ENCODE results near the gene SEMA7A.
"Not testable (repeated sequence)": the region's sequence is repeated elsewhere in the genome, so short reads cannot be mapped to it uniquely, and the experiment has no call there.

Gene SEMA7A

DNA sequence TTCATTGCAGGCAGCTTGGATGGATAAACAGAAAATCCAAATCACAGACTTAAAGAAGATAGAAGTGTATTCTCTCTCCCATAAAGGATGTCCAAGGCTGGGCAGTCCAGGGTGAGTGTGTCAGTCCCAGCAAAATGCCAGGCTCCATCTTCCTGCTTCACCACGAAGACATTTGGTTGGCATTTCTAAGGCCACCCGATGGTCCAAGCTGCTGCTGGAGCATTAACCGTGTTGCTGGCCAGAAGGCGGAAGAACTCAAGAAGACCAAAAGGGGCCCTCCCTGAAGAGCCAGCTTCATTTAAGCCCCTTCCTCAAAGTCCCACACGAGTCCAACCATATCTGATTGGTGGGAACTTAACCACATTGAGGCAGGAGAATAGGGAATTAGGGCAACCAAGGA, 63.3 kb downstream of the SEMA7A start:
- Mint-ChIP-seq H3K27ac (no peak overlapping the region), H3K36me3 (no peaks in the 10 kb centered on the region), H3K27me3 (peaks cover 35 to 59% of the 10 kb centered on the region in 2 donors), H3K9me3 (no peaks in the 10 kb centered on the region), H3K4me3 (no peak overlapping the region), H3K4me1 (peaks cover 8 to 28% of the 10 kb centered on the region in 2 donors)
- no peak for ATAC-seq (replicated peaks)
- no peak for DNase-seq

DNA sequence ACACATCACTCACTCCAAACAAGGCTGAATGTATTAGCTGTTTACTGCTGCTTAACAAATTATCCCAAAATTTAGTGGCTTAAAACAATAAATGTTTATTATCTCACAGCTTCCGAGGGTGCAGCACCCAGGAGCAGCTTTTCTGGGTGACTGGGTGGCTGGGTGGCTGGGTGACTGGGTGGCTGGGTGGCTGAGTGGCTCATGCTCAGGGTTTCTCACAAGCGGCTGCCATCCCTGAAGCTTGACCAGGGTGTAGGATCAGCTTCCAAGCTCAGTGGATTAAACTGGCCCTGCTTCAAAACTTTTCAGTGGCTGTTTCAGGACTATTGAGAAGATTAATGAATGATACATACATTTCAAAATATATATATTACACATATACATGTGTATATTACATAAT, 64.0 kb downstream of the SEMA7A start:
- H3K27me3 Mint-ChIP-seq, result peaks cover 42 to 66% of the 10 kb centered on the region in 2 donors
- peaks cover 10 to 25% of the 10 kb centered on the region in 2 donors for H3K4me1 Mint-ChIP-seq
- no peaks in the 10 kb centered on the region for H3K9me3 Mint-ChIP-seq
- H3K27ac Mint-ChIP-seq, result no peak overlapping the region
- ATAC-seq (replicated peaks) (no peak), DNase-seq (no peak)
- no peaks in the 10 kb centered on the region for H3K36me3 Mint-ChIP-seq
- no peak overlapping the region for H3K4me3 Mint-ChIP-seq

DNA sequence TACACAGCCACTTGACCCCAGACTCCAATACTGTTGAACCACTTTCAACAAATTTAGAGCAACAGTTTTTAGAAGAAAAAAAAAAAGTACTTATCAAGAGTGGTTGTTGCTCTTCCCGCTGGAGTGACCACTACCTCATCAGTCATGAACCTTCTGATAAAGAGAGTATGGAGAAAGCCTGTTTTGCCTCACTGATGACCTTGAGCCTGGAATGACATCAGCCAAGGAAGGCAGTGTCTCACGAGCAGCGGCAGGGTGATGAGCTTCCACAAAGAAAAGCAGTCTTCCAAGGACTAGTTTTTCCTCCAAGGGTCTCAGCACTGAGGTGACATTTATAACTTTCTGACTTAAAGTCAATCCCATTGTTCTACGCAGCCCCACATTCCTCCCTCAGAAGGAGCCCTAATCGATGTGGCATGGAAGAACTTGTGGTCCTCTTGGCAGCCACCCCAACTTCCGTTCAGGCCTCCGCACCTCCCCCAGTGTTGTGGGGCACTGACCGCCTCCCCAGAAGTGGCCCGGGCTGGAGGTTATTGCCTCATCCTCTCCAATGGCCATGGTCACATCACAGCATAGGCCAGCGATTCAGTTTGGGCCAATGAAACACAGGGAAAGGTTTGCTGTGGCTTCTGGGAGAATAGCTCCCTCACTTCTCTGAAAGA, 64.5 kb downstream of the SEMA7A start:
- ATAC-seq (replicated peaks) (no peak), DNase-seq (no peak)
- no peaks in the 10 kb centered on the region for H3K9me3 Mint-ChIP-seq
- no peak overlapping the region for H3K4me3 Mint-ChIP-seq
- H3K27me3 Mint-ChIP-seq, result peaks cover 47 to 72% of the 10 kb centered on the region in 2 donors
- no peaks in the 10 kb centered on the region for H3K36me3 Mint-ChIP-seq
- H3K27ac Mint-ChIP-seq, result no peak overlapping the region
- peaks cover 8 to 19% of the 10 kb centered on the region in 2 donors for H3K4me1 Mint-ChIP-seq

DNA sequence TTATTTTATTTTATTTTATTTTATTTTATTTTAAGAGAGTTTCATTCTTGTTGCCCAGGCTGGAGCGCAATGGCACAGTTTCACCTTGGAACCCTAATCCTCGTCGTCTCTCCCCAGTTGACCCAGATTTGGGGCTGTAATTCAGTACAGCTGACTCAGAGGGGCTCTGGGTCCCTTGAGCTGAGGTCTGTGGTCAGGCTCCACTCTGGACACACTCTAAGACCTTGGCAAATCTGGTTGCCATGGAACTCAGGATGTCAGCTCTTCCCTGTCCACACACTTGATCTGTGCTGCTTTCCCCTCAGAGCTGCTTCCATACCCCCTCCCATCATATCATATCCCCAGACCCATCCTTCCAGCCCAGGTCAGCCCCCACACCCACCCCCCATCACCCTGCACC, 65.6 kb downstream of the SEMA7A start:
- ATAC-seq (replicated peaks) (no peak), DNase-seq (no peak)
- Mint-ChIP-seq H3K4me3 (no peak overlapping the region), H3K27ac (no peak overlapping the region), H3K36me3 (no peaks in the 10 kb centered on the region), H3K9me3 (no peaks in the 10 kb centered on the region), H3K4me1 (peaks cover 6 to 9% of the 10 kb centered on the region in 2 donors), H3K27me3 (peaks cover 45 to 77% of the 10 kb centered on the region in 2 donors)

DNA sequence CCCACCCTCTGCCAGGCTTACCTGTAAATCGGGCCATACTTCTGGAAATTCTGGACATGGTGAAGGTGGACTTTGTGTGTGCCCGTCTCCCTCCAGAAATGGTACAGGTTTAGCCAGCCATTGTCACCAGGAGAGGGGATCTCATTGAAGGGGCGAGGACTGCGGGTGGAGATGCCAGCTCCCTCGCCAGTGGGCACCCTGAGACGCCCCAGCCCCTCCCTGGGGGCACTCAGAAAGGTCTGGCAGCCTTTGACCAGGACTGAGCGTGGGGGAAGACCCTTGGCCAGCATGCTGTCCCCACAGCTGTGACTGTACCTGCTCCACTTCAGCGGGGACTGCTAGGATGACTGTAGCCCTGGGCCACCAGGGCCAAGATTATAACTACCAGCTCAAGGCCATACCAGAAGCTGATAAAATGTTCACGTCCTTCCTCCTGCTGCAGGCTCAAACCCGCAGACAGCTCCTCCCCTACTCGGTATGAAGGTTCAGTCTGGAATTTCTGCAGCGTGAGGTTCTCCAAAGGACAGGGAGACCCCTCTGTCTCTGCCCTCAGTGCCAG, 66.4 kb downstream of the SEMA7A start, which contains the start of gene CYP11A1:
Gene CYP11A1 (minus strand): TSS at position 351 of the 559 bp plus-strand sequence. CDS start 61 bp downstream, at position 290.
- Mint-ChIP-seq H3K36me3 (no peaks in the 10 kb centered on the region), H3K27me3 (peaks cover 43 to 77% of the 10 kb centered on the region in 2 donors), H3K27ac (no peak within 1 kb of the TSS), H3K9me3 (no peaks in the 10 kb centered on the region), H3K4me1 (peaks cover 5 to 6% of the 10 kb centered on the region in 2 donors), H3K4me3 (peak within 1 kb of the TSS; percentile 25 to 48)
- no peak for DNase-seq
- ATAC-seq (replicated peaks), result no peak

DNA sequence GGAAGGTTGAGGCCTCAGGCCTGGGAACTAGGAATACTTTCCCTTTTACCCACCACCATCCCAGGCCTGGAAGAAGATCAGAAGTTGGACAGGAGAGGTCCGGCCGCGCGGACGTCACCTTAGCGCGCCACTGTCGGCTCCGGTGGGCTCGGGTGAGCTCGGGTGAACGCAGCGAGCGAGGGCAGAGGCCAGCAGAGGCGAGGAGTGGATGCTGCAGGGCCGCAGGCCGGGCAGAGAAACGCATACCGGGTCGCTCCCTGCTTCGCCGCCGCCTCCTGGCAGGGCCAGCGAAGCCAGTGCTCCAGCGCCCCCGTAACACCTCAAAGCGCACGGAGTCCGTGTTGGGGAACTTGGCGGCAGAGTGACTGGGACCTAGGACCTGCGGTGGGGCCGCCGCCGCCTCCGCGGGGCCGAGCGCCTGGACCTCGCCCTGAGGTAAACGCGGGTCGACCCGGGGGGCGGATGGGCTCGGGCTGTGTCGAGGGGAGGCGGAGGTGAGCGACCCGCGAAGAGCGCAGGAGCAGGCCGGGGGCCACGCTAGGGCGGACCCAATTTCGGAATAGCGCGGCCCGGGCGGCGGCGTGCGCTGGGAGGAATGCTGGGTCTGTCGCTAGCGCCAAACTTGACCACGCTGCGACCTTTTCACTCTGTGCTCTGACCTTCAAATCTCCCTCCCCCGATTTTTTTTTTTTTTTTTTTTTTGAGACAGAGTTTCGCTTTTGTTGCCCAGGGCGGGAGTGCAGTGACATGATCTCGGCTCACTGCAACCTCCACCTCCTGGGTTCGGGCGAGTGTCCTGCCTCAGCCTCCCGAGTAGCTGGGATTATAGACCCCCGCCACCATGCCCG, 67.9 kb downstream of the SEMA7A start:
- H3K9me3 Mint-ChIP-seq, result no peaks in the 10 kb centered on the region
- peak overlapping the region; percentile 77 to 80 for H3K4me3 Mint-ChIP-seq
- H3K27me3 Mint-ChIP-seq, result peaks cover 39 to 70% of the 10 kb centered on the region in 2 donors
- peak; percentile 80 to 87 for ATAC-seq (replicated peaks)
- DNase-seq, result no peak
- H3K4me1 Mint-ChIP-seq, result peaks cover 5 to 6% of the 10 kb centered on the region in 2 donors
- no peaks in the 10 kb centered on the region for H3K36me3 Mint-ChIP-seq
- H3K27ac Mint-ChIP-seq, result peak overlapping the region; percentile 47

DNA sequence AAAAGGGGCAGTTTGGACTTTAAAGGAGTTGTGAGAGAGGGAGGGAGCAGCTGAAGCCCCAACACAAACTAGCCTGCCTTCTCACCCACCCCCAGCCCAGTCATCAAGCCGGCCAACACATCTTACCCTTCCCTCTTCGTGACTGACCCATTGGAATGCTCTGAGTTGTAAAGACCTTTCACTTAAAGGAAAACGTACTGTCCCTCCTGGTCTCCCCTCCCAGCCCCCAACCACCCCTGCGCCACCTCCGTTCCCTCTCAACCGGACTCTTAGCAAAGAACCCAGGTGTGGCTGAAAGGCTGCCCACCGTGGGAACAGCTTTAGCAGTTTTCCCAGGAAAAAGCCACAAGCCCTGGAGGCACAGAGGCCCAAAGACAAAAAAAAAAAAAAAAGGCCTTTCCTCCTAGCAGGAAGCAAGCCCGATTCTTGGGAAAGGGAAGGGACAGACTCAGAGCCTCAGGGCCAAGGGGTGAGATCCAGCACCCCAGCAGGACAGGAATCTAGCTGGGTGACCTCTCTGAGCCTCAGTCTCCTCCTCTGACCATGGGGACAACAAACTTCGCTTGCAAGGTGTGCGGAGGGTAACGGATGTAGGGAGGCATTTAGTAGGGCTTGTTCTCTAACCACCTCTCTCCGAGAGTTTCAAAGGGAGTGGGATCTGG, 68.7 kb downstream of the SEMA7A start:
- DNase-seq (no peak), ATAC-seq (replicated peaks) (peak in 1 of 2 donors; percentile 3)
- H3K9me3 Mint-ChIP-seq, result no peaks in the 10 kb centered on the region
- H3K4me1 Mint-ChIP-seq, result peaks cover 5 to 6% of the 10 kb centered on the region in 2 donors
- peak overlapping the region; percentile 77 to 80 for H3K4me3 Mint-ChIP-seq
- peak overlapping the region; percentile 47 for H3K27ac Mint-ChIP-seq
- no peaks in the 10 kb centered on the region for H3K36me3 Mint-ChIP-seq
- H3K27me3 Mint-ChIP-seq, result peaks cover 33 to 62% of the 10 kb centered on the region in 2 donors

DNA sequence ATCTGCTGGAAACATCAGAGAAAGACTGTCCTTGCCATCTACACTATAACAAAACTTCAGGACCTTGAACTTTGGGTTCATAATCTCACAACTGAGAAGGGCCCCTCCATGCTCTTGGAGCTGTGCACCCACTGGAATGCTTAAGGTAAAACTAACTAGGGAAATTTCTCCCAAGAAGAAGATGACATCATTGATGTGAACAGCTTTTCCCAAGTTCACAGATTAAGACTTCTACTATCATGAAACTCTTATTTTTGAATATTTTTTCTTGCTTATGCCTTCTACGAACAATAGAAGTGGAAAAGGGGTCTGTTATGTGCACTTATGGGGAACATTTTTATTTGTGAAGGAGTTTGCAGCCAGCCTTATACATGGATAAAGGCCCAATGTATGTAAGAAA, 71.3 kb downstream of the SEMA7A start:
- Mint-ChIP-seq H3K27ac (no peak overlapping the region), H3K27me3 (peaks cover 17 to 38% of the 10 kb centered on the region in 2 donors)

DNA sequence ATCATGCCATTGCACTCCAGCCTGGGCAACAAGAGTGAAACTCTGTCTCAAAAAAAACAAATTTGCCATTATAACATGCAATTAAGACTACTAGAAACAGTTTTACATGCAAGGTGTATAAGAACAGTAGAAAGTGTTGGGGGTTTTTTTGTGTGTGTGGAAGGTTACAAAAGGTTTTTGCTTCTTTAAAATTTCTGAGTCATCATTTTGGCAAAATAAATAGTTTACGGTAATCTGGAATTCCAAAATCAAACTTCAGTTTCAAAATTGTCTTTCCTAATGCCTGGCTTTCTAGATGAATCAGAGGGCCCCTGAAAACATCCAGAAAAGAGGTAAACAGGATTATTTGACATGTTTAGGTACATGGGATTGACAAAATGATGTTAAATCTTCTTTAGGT, 72.9 kb downstream of the SEMA7A start:
- H3K4me1 Mint-ChIP-seq; H3K9me3 Mint-ChIP-seq; H3K36me3 Mint-ChIP-seq; H3K4me3 Mint-ChIP-seq; H3K27ac Mint-ChIP-seq; DNase-seq; ATAC-seq (replicated peaks): not testable (repeated sequence)
- peaks cover 13 to 23% of the 10 kb centered on the region in 2 donors for H3K27me3 Mint-ChIP-seq

More for the DNA sequence above, 71.3 kb downstream of the SEMA7A start:
- H3K9me3 Mint-ChIP-seq, result no peaks in the 10 kb centered on the region
- no peaks in the 10 kb centered on the region for H3K36me3 Mint-ChIP-seq
- DNase-seq, result no peak
- H3K4me3 Mint-ChIP-seq, result no peak overlapping the region
- H3K4me1 Mint-ChIP-seq, result peaks cover 5 to 6% of the 10 kb centered on the region in 2 donors
- ATAC-seq (replicated peaks), result no peak

DNA sequence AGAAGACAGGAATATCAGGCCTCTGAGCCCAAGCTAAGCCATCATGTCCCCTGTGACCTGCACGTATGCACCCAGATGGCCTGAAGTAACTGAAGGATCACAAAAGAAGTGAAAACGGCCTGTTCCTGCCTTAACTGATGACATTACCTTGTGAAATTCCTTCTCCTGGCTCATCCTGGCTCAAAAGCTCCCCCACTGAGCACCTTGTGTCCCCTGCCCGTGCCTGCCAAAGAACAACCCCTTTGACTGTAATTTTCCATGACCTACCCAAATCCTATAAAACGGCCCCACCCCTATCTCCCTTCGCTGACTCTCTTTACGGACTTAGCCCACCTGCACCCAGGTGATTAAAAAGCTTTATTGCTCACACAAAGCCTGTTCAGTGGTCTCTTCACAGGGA, 74.4 kb downstream of the SEMA7A start:
- not testable (repeated sequence) for DNase-seq; ATAC-seq (replicated peaks); H3K27ac Mint-ChIP-seq; H3K36me3 Mint-ChIP-seq; H3K4me1 Mint-ChIP-seq; H3K4me3 Mint-ChIP-seq
- Mint-ChIP-seq H3K27me3 (peaks cover 14 to 23% of the 10 kb centered on the region in 2 donors), H3K9me3 (peaks cover 6 to 12% of the 10 kb centered on the region in 2 donors)

Measured in stimulated activated naive B cell treated with anti-CD40 and anti-IgM and Interleukin-4, amounts not matched to agents 10 μg/mL and 1 μg/mL and 100 μg/mL, for 72 hours (primary cell).